H1 (cell line): ENCODE measurements around the gene ZBTB20. TPM values are rescaled to one million over a fixed set of nuclear protein-coding genes. Genes with fewer than 3 reads are reported as not detected.

ENCODE experiments used
- CTCF ChIA-PET: fragments of 300-600 bp; sonication (Branson Sonifier 250); formaldehyde crosslinking; loops from one replicate; lab custom pipeline; 2021; ENCODE audit not compliant: partially characterized antibody; lab: Charles Lee
- POLR2A ChIA-PET: fragments of 300-600 bp; sonication (Branson Sonifier 250); formaldehyde crosslinking; loops from one replicate; lab custom pipeline; 2021; ENCODE audit warnings: inconsistent platforms; ENCODE audit not compliant: partially characterized antibody; lab: Charles Lee
- DNase-seq, 2 experiments: peaks; one replicate each; pipeline versions ENCODE4 v3.0.0 to v3.0.0-alpha.2; 2010 to 2022; ENCODE audit warnings: low spot score in 2 of 2, low read depth in 1 of 2, mixed read lengths in 1 of 2
- FAIRE-seq: peaks from 2 replicates; lab custom pipeline; 2011; peaks lifted over from hg19 to GRCh38; lab: Jason Lieb, UNC
- H2AFZ ChIP-seq: 2 replicates; pipeline ENCODE4 v1.8.1; 2012; ENCODE audit warnings: low read length, inconsistent platforms
- H2AK5ac ChIP-seq: 2 replicates; pipeline ENCODE4 v1.6.1; 2013; ENCODE audit warnings: low read depth, low read length
- H2BK120ac ChIP-seq: replicated peaks from 2 replicates; pipeline ENCODE3; 2013; ENCODE audit warnings: low read depth, low read length, inconsistent platforms
- H2BK12ac ChIP-seq: 2 replicates; pipeline ENCODE4 v1.6.1; 2013; ENCODE audit warnings: low read depth, low read length
- H2BK15ac ChIP-seq: 2 replicates; pipeline ENCODE4 v1.6.1; 2013; ENCODE audit warnings: low read length
- H2BK20ac ChIP-seq: 2 replicates; pipeline ENCODE4 v1.6.1; 2013; ENCODE audit warnings: low read length
- H2BK5ac ChIP-seq: 2 replicates; pipeline ENCODE4 v1.6.1; 2013; ENCODE audit warnings: low read depth, low read length
- H3K14ac ChIP-seq: 2 replicates; pipeline ENCODE4 v1.6.1; 2013; ENCODE audit warnings: inconsistent platforms; ENCODE audit not compliant: insufficient read length
- H3K18ac ChIP-seq: 2 replicates; pipeline ENCODE4 v1.6.1; 2013; ENCODE audit warnings: low read length; ENCODE audit errors: extremely low read depth
- H3K23ac ChIP-seq: 2 replicates; pipeline ENCODE4 v1.6.1; 2013; ENCODE audit warnings: inconsistent platforms; ENCODE audit not compliant: insufficient read length
- H3K23me2 ChIP-seq: 2 replicates; pipeline ENCODE4 v1.6.1; 2013; ENCODE audit warnings: low read depth, low read length
- H3K27ac ChIP-seq: 2 replicates; pipeline ENCODE4 v1.6.1; 2011; ENCODE audit warnings: low read depth, low read length, inconsistent platforms
- H3K27me3 ChIP-seq, 4 experiments: replicated peaks in 1 of 4; 1 replicate in 1 of 4; 2 replicates in 3 of 4; pipeline versions ENCODE4 v1.6.1 to v1.8.1; 2011 to 2013; ENCODE audit warnings: low read length in 3 of 4, mild to moderate bottlenecking in 3 of 4, inconsistent platforms in 2 of 4, mixed read lengths in 2 of 4, moderate library complexity in 1 of 4; ENCODE audit not compliant: control insufficient read depth in 3 of 4, insufficient read depth in 3 of 4; ENCODE audit errors: extremely low read depth in 1 of 4
- H3K36me3 ChIP-seq, 4 experiments: 2 replicates each; pipeline versions ENCODE4 v1.6.1 to v1.8.1; 2011 to 2013; ENCODE audit warnings: mild to moderate bottlenecking in 4 of 4, low read length in 3 of 4, moderate library complexity in 2 of 4, control low read depth in 1 of 4, inconsistent platforms in 1 of 4; ENCODE audit not compliant: insufficient read depth in 4 of 4, control insufficient read depth in 2 of 4
- H3K4ac ChIP-seq: replicated peaks from 2 replicates; pipeline ENCODE3; 2013; ENCODE audit warnings: low read length, low read depth, mixed read lengths, inconsistent platforms; ENCODE audit not compliant: insufficient read length
- H3K4me1 ChIP-seq, 4 experiments: replicated peaks in 1 of 4; 1 replicate in 1 of 4; 2 replicates in 3 of 4; pipeline versions ENCODE4 v1.6.1 to v1.8.1; 2011 to 2013; ENCODE audit warnings: low read length in 3 of 4, inconsistent platforms in 2 of 4, mixed read lengths in 1 of 4; ENCODE audit not compliant: insufficient read depth in 4 of 4, control insufficient read depth in 3 of 4
- H3K4me2 ChIP-seq, 2 experiments: 2 replicates each; pipeline versions ENCODE4 v1.6.1 to v1.8.1; 2011 to 2013; ENCODE audit warnings: low read depth in 2 of 2, low read length in 2 of 2, control low read depth in 1 of 2, inconsistent platforms in 1 of 2, mild to moderate bottlenecking in 1 of 2; ENCODE audit not compliant: insufficient read depth in 1 of 2
- H3K4me3 ChIP-seq, 4 experiments: fragments of 200-600, 300-600 bp in 1 of 4; sonication (generic), shearing (Covaris generic), sonication (Bioruptor Twin) in 1 of 4; 2 replicates each; pipeline versions ENCODE4 v1.5.1 to v1.8.1; 2011 to 2016; ENCODE audit warnings: low read length in 4 of 4, low read depth in 3 of 4, control low read depth in 2 of 4, inconsistent platforms in 2 of 4, mild to moderate bottlenecking in 2 of 4, mixed read lengths in 1 of 4, moderate library complexity in 1 of 4; ENCODE audit not compliant: insufficient read depth in 2 of 4; ENCODE audit errors: extremely low read depth in 1 of 4
- H3K56ac ChIP-seq: replicated peaks from 2 replicates; pipeline ENCODE3; 2013; ENCODE audit warnings: low read depth, mild to moderate bottlenecking, mixed read lengths, low read length, inconsistent platforms; ENCODE audit not compliant: insufficient read length
- H3K79me1 ChIP-seq: 2 replicates; pipeline ENCODE4 v1.6.1; 2013; ENCODE audit warnings: low read depth, low read length, control low read depth
- H3K79me2 ChIP-seq, 2 experiments: 2 replicates each; pipeline versions ENCODE4 v1.6.1 to v1.8.1; 2012 to 2013; ENCODE audit warnings: low read length in 2 of 2, mild to moderate bottlenecking in 2 of 2, inconsistent platforms in 1 of 2; ENCODE audit not compliant: insufficient read depth in 2 of 2, control insufficient read depth in 1 of 2
- H3K9ac ChIP-seq, 4 experiments: replicated peaks in 1 of 4; 1 replicate in 1 of 4; 2 replicates in 3 of 4; pipeline versions ENCODE4 v1.6.1 to v1.8.1; 2011 to 2013; ENCODE audit warnings: low read depth in 3 of 4, low read length in 3 of 4, control low read depth in 2 of 4, mild to moderate bottlenecking in 2 of 4, moderate library complexity in 2 of 4, inconsistent platforms in 1 of 4; ENCODE audit errors: extremely low read depth in 1 of 4
- H3K9me3 ChIP-seq, 2 experiments: 2 replicates each; pipeline versions ENCODE4 v1.6.1 to v1.8.1; 2012 to 2013; ENCODE audit warnings: mild to moderate bottlenecking in 2 of 2, moderate library complexity in 2 of 2, control low read depth in 1 of 2, inconsistent platforms in 1 of 2, low read depth in 1 of 2, low read length in 1 of 2, mixed read lengths in 1 of 2; ENCODE audit not compliant: insufficient read depth in 2 of 2
- H4K20me1 ChIP-seq, 2 experiments: replicated peaks in 1 of 2; 2 replicates each; pipeline versions ENCODE3 to v1.8.1; 2011 to 2013; ENCODE audit warnings: inconsistent platforms in 2 of 2, low read length in 2 of 2, mild to moderate bottlenecking in 1 of 2; ENCODE audit not compliant: insufficient read depth in 2 of 2, control insufficient read depth in 1 of 2
- H4K5ac ChIP-seq: 2 replicates; pipeline ENCODE4 v1.6.1; 2013; ENCODE audit warnings: low read length, low read depth, mixed read lengths, inconsistent platforms; ENCODE audit not compliant: insufficient read length
- H4K8ac ChIP-seq: 2 replicates; pipeline ENCODE4 v1.8.0; 2013; ENCODE audit warnings: mild to moderate bottlenecking, moderate library complexity, low read length, inconsistent platforms; ENCODE audit not compliant: insufficient read depth; ENCODE audit errors: extremely low read depth
- H4K91ac ChIP-seq: replicated peaks from 2 replicates; pipeline ENCODE3; 2013; ENCODE audit warnings: low read length, mixed read lengths, inconsistent platforms; ENCODE audit not compliant: insufficient read length
- ASH2L ChIP-seq: fragments of 200-600, 300-600 bp; sonication (generic); IDR thresholded peaks from one replicate; pipeline ENCODE4 v1.7.1; 2017; ENCODE audit warnings: low read length
- CBX8 ChIP-seq: fragments of 300-800, 300-1000 bp; sonication (generic); IDR thresholded peaks from 2 replicates; pipeline ENCODE4 v1.7.1; 2016; ENCODE audit warnings: low read depth, low read length, borderline replicate concordance
- CHD2 ChIP-seq: IDR thresholded peaks from 2 replicates; pipeline ENCODE4 v1.6.1; 2012; ENCODE audit warnings: low read length, improper control_type of control experiment
- GABPA ChIP-seq: IDR thresholded peaks from 2 replicates; pipeline ENCODE4 v1.6.1; 2011; ENCODE audit warnings: mild to moderate bottlenecking, low read length, moderate library complexity, borderline replicate concordance; ENCODE audit not compliant: insufficient read depth
- KDM4A ChIP-seq: IDR thresholded peaks from one replicate; pipeline ENCODE4 v1.7.1; 2012; ENCODE audit warnings: low read depth, mild to moderate bottlenecking, moderate library complexity, low read length, inconsistent platforms; ENCODE audit not compliant: severe bottlenecking
- NRF1 ChIP-seq: IDR thresholded peaks from 2 replicates; pipeline ENCODE4 v1.6.1; 2011; ENCODE audit warnings: mild to moderate bottlenecking, low read depth, low read length, improper control_type of control experiment
- PHF8 ChIP-seq: fragments of 200-600 bp; sonication (generic); conservative IDR thresholded peaks from 2 replicates; pipeline ENCODE4 v1.7.1; 2012; ENCODE audit warnings: low read depth, mild to moderate bottlenecking, inconsistent platforms, low read length, moderate library complexity
- SAP30 ChIP-seq: fragments of 300-600 bp; sonication (generic); IDR thresholded peaks from 2 replicates; pipeline ENCODE4 v1.7.1; 2012; ENCODE audit warnings: low read length, moderate library complexity, mild to moderate bottlenecking, inconsistent platforms; ENCODE audit not compliant: insufficient read depth, insufficient replicate concordance
- SIN3A ChIP-seq, 2 experiments: IDR thresholded peaks in 1 of 2; conservative IDR thresholded peaks in 1 of 2; 2 replicates each; pipeline ENCODE4 v1.6.1; 2011 to 2012; ENCODE audit warnings: low read length in 2 of 2, improper control_type of control experiment in 1 of 2, low read depth in 1 of 2, mild to moderate bottlenecking in 1 of 2
- SRF ChIP-seq: IDR thresholded peaks from 2 replicates; pipeline ENCODE4 v1.6.1; 2011; ENCODE audit warnings: mild to moderate bottlenecking, low read depth, low read length, moderate library complexity
- WGBS, 2 experiments: shearing (Covaris generic) in 1 of 2; methylation state at CpG; one replicate each; pipeline versions ENCODE4 v1.1.6 to v1.1.7; 2013 to 2015; ENCODE audit warnings: low lambda C conversion rate in 2 of 2, mixed read lengths in 2 of 2, inconsistent platforms in 1 of 2, low coverage in 1 of 2, missing lambda C conversion rate in 1 of 2; ENCODE audit not compliant: insufficient replicate concordance in 2 of 2, insufficient coverage in 1 of 2, insufficient read length in 1 of 2; ENCODE audit errors: extremely low coverage in 1 of 2, missing lambda C conversion rate in 1 of 2; 5-methylcytosine and 5-hydroxymethylcytosine counted together
- polyA plus RNA-seq, 7 experiments: library from polyadenylated mRNA; depleted of rRNA in 3 of 7; stranded (reverse) in 5 of 7; unstranded in 2 of 7; fragments of >200 nt in 5 of 7; fragments of 200-250 nt in 2 of 7; gene quantifications; 1 replicate in 5 of 7; 2 replicates in 1 of 7; 4 replicates in 1 of 7; pipeline versions ENCODE4 v1.2.1 to v1.2.3, GENCODE V29; 2011 to 2013; ENCODE audit warnings: missing spikeins in 2 of 7, mixed read lengths in 2 of 7
- total RNA-seq: library from RNA; stranded (reverse); fragmentation: NEBNext Ultra II Directional; extraction: Animal tissue kit (Norgen Biotek cat#: 25700); gene quantifications from 2 replicates; pipeline ENCODE4 v1.2.1, GENCODE V29; 2021
- TF ChIP-seq, protein P1 (sequence below), 3 experiments: IDR thresholded peaks; 1 replicate in 2 of 3; 2 replicates in 1 of 3; pipeline versions ENCODE4 v1.5.1 to v1.6.1; 2011; ENCODE audit warnings: low read length in 3 of 3, mild to moderate bottlenecking in 3 of 3, inconsistent platforms in 2 of 3, low read depth in 1 of 3, moderate library complexity in 1 of 3; ENCODE audit not compliant: insufficient read depth in 1 of 3; ENCODE audit errors: control extremely low read depth in 1 of 3

Gene ZBTB20
- total and polyA plus RNA-seq, 2 of the 8 experiments (the other 6 are each of a cell fraction or from before 2014, with no cell fraction given), result 0.35 to 1.3 TPM

DNA sequence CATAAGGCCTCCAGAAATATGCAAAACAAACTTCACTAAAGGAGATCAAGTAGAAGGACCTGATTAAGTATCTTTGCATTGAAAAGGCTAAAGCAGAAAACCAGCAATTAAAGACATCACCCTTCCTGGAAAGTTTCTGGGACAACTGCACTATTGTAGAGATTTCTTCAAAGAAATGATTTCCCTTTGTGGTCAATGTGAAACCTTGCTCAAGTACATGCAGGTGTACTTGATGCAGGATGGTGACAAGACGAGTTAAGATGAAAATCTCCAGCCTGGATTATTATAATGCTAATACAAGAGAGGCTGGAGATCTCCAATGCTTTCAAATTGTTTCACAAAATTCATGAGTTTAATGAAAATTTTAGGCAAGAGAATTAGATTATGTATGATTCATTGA, 644.9 kb downstream of the ZBTB20 start:
- Histone ChIP-seq H4K20me1 (no peaks in the 10 kb centered on the region), H2BK12ac (no peak overlapping the region), H3K27ac (no peak overlapping the region), H3K79me1 (no peaks in the 10 kb centered on the region), H3K14ac (no peak overlapping the region), H2AFZ (no peak overlapping the region), H2BK120ac (no peak overlapping the region), H3K27me3 (no peaks in the 10 kb centered on the region), H3K9me3 (no peaks in the 10 kb centered on the region), H4K5ac (no peak overlapping the region), H3K4me3 (no peak overlapping the region), H2BK5ac (no peak overlapping the region), H4K91ac (no peak overlapping the region), H3K4me1 (no peaks in the 10 kb centered on the region), H4K8ac (no peak overlapping the region), H3K23me2 (no peaks in the 10 kb centered on the region), H3K36me3 (no peaks in the 10 kb centered on the region), H3K79me2 (no peaks in the 10 kb centered on the region), H2BK15ac (no peak overlapping the region), H3K18ac (no peak overlapping the region), H3K4ac (no peak overlapping the region), H3K9ac (no peak overlapping the region), H3K4me2 (no peak overlapping the region), H2BK20ac (no peak overlapping the region), H2AK5ac (no peak overlapping the region), H3K23ac (no peak overlapping the region), H3K56ac (no peak overlapping the region)
- ChIA-PET POLR2A (no interaction called here), CTCF (interaction anchor here (0.6 kb wide), 1 partner anchor 65 kb away, joined by 4 read pairs; no protein-coding TSS in a partner anchor)
- FAIRE-seq, result no peak
- DNase-seq, result no peak
- WGBS, 2 experiments, result 79% methylated on average over 1 of the region's 1 CpG; no CpG with 5 or more reads in 1 of the 2 experiments
- TF ChIP-seq GABPA, result no peak
- TF ChIP-seq CHD2, result no peak
- TF ChIP-seq PHF8, result no peak
- TF ChIP-seq ASH2L, result no peak
- TF ChIP-seq SAP30, result no peak
- TF ChIP-seq SRF, result no peak
- TF ChIP-seq, protein P1, sequence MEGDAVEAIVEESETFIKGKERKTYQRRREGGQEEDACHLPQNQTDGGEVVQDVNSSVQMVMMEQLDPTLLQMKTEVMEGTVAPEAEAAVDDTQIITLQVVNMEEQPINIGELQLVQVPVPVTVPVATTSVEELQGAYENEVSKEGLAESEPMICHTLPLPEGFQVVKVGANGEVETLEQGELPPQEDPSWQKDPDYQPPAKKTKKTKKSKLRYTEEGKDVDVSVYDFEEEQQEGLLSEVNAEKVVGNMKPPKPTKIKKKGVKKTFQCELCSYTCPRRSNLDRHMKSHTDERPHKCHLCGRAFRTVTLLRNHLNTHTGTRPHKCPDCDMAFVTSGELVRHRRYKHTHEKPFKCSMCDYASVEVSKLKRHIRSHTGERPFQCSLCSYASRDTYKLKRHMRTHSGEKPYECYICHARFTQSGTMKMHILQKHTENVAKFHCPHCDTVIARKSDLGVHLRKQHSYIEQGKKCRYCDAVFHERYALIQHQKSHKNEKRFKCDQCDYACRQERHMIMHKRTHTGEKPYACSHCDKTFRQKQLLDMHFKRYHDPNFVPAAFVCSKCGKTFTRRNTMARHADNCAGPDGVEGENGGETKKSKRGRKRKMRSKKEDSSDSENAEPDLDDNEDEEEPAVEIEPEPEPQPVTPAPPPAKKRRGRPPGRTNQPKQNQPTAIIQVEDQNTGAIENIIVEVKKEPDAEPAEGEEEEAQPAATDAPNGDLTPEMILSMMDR (IDR thresholded peaks at IDR 0.05; ENCODE audit: control extremely low read depth in 1 of 3, insufficient read depth in 1 of 3, low read depth in 1 of 3, low read length in 3 of 3), result no peak
- no peak for TF ChIP-seq CBX8
- TF ChIP-seq SIN3A (conservative IDR thresholded peaks at IDR 0.05 in 1 of 2, IDR thresholded peaks at IDR 0.05 in 1 of 2; ENCODE audit: low read depth in 1 of 2, low read length in 2 of 2), result no peak
- TF ChIP-seq KDM4A, result no peak
- no peak for TF ChIP-seq NRF1
